ENCODE data around the gene AP1M1.
"Not testable (repeated sequence)": the region's sequence is repeated elsewhere in the genome, so short reads cannot be mapped to it uniquely, and the experiment has no call there.

Gene AP1M1

GRCh38 chr19:16281743-16282142 lies 84.0 kb downstream of the AP1M1 start:
- no peak overlapping the region for H3K4me3 ChIP-seq (ENCODE audit: control insufficient read depth, low read depth, low read length)
- no peak for DNase-seq (ENCODE audit: low read depth)
- no peak for TF ChIP-seq CTCF (conservative IDR thresholded peaks at IDR 0.05; ENCODE audit: control insufficient read depth, insufficient read depth, low read depth, low read length)

GRCh38 chr19:16283210-16284061 lies 85.7 kb downstream of the AP1M1 start:
- no peak for TF ChIP-seq CTCF (conservative IDR thresholded peaks at IDR 0.05; ENCODE audit: control insufficient read depth, insufficient read depth, low read depth, low read length)
- DNase-seq (ENCODE audit: low read depth) = peak; percentile 79
- H3K4me3 ChIP-seq (ENCODE audit: control insufficient read depth, low read depth, low read length) = peak overlapping the region; percentile 19

- no peak overlapping the region for H3K4me3 ChIP-seq (ENCODE audit: control insufficient read depth, low read depth, low read length)
- TF ChIP-seq CTCF (conservative IDR thresholded peaks at IDR 0.05; ENCODE audit: control insufficient read depth, insufficient read depth, low read depth, low read length) = no peak
- DNase-seq (ENCODE audit: low read depth) = no peak
Observed at GRCh38 chr19:16284505-16284904, 86.8 kb downstream of the AP1M1 start.

- not testable (repeated sequence) for DNase-seq (ENCODE audit: low read depth); H3K4me3 ChIP-seq (ENCODE audit: control insufficient read depth, low read depth, low read length)
Observed at GRCh38 chr19:16285079-16285478, 87.4 kb downstream of the AP1M1 start.

- no peak for TF ChIP-seq CTCF (conservative IDR thresholded peaks at IDR 0.05; ENCODE audit: control insufficient read depth, insufficient read depth, low read depth, low read length)
- H3K4me3 ChIP-seq (ENCODE audit: control insufficient read depth, low read depth, low read length) = no peak overlapping the region
- no peak for DNase-seq (ENCODE audit: low read depth)
Observed at GRCh38 chr19:16285769-16286498, 88.2 kb downstream of the AP1M1 start.

GRCh38 chr19:16288544-16288943 lies 90.8 kb downstream of the AP1M1 start:
- H3K4me3 ChIP-seq (ENCODE audit: control insufficient read depth, low read depth, low read length) = no peak overlapping the region
- TF ChIP-seq CTCF (conservative IDR thresholded peaks at IDR 0.05; ENCODE audit: control insufficient read depth, insufficient read depth, low read depth, low read length) = no peak
- DNase-seq (ENCODE audit: low read depth) = peak; percentile 21

GRCh38 chr19:16289594-16289993 lies 91.9 kb downstream of the AP1M1 start:
- no peak overlapping the region for H3K4me3 ChIP-seq (ENCODE audit: control insufficient read depth, low read depth, low read length)
- no peak for TF ChIP-seq CTCF (conservative IDR thresholded peaks at IDR 0.05; ENCODE audit: control insufficient read depth, insufficient read depth, low read depth, low read length)
- DNase-seq (ENCODE audit: low read depth) = no peak

Data from fibroblast of mammary gland (primary cell).